ENCODE data around the gene FARP2. TPM values are rescaled to one million over a fixed set of nuclear protein-coding genes. Genes with fewer than 3 reads are reported as not detected.

FARP2 gene
- total and polyA plus RNA-seq, 2 of the 13 experiments (the other 11 are each of a cell fraction or from before 2014, with no cell fraction given), result 28.0 to 45.4 TPM

DNA sequence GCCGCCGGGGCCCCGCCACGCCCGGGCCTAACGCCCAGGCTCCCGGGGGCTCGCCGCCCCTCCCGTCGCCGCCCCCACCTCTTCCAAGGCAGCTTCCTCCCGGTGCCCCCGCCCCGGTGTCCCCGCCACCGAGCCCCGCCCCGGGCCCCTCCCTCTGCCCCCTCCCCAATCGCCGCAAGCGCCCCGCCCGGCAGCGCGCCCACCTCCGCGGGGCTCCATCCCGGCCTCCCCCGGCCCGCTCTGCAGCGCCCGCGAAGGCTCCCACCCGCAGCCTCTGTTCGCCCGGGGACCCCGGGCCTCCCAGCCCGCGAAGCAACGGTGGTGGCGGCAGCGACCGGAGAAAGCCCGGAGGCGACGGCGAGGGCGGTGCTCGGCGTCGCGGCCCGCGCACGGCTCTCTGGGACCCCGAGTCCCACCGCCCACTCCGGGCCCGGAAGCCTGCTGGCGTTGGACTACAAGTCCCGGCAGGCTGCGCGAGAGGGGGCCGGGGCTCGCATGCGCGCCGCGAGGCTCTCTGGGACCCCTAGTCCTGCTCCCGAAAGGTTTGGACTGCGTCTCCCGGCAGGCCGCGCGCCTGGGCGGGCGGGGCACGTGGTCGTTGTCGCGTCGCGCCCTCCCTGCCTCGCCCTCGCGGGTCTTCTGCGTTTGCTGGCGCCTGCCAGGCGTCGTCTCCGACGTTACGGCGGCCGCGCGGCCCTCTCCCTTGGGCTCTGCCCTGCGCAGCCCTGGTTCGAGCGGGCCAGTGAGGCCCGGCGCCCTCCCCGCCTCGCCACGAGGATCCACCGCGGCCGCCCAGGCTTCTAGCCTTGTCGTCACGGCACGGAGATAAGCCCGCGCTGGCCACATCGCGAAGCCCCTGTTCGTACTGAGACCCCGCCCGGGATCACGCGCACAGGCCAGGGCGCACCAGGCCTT is 152.4 kb downstream of the FARP2 start, which contains the start of gene STK25 (continued):
- TF ChIP-seq KIAA2018 (CRISPR knock-in tag; IDR thresholded peaks at IDR 0.05; ENCODE audit: borderline replicate concordance) (0 out of 2 replicates have a peak, but pooled peaks have one; percentile 93), BRCA1 (CRISPR knock-in tag; IDR thresholded peaks at IDR 0.05) (peak; percentile 85; the same call in 1 of the 2 replicates), SCMH1 (CRISPR knock-in tag; IDR thresholded peaks at IDR 0.05; ENCODE audit: borderline replicate concordance) (no peak), ELK4 (CRISPR knock-in tag; IDR thresholded peaks at IDR 0.05; ENCODE audit: borderline replicate concordance) (peak; percentile 94; the same call in 1 of the 2 replicates), KDM6A (CRISPR knock-in tag; IDR thresholded peaks at IDR 0.05; ENCODE audit: low read depth) (peak; percentile 50; the same call in 1 of the 2 replicates), CEBPG (CRISPR knock-in tag; IDR thresholded peaks at IDR 0.05) (peak; percentile 49; the same call in 1 of the 2 replicates), NFIB (CRISPR knock-in tag; IDR thresholded peaks at IDR 0.05; ENCODE audit: borderline replicate concordance) (no peak), ZNF530 (CRISPR knock-in tag; IDR thresholded peaks at IDR 0.05; ENCODE audit: low read depth) (no peak), RBAK (CRISPR knock-in tag; IDR thresholded peaks at IDR 0.05) (no peak), ZNF644 (CRISPR knock-in tag; IDR thresholded peaks at IDR 0.05; ENCODE audit: low read depth) (no peak), SNRNP70 (IDR thresholded peaks at IDR 0.05; ENCODE audit: low read depth, low read length) (no peak), ZNF24 (IDR thresholded peaks at IDR 0.05) (peak; percentile 61; the same call in 1 of the 2 replicates), HDAC2 (CRISPR knock-in tag; IDR thresholded peaks at IDR 0.05) (peak; percentile 92), MBNL3 (CRISPR knock-in tag; conservative IDR thresholded peaks at IDR 0.05) (no peak), ZNF570 (CRISPR knock-in tag; IDR thresholded peaks at IDR 0.05; ENCODE audit: borderline replicate concordance) (peak; percentile 97), CREM (IDR thresholded peaks at IDR 0.05) (peak; percentile 82), CREM (CRISPR knock-in tag; IDR thresholded peaks at IDR 0.05) (no peak), MZF1 (CRISPR knock-in tag; IDR thresholded peaks at IDR 0.05; ENCODE audit: borderline replicate concordance) (no peak), GPN1 (CRISPR knock-in tag; IDR thresholded peaks at IDR 0.05; ENCODE audit: borderline replicate concordance) (0 out of 2 replicates have a peak, but pooled peaks have one; percentile 51)
- TF ChIP-seq, protein P1, sequence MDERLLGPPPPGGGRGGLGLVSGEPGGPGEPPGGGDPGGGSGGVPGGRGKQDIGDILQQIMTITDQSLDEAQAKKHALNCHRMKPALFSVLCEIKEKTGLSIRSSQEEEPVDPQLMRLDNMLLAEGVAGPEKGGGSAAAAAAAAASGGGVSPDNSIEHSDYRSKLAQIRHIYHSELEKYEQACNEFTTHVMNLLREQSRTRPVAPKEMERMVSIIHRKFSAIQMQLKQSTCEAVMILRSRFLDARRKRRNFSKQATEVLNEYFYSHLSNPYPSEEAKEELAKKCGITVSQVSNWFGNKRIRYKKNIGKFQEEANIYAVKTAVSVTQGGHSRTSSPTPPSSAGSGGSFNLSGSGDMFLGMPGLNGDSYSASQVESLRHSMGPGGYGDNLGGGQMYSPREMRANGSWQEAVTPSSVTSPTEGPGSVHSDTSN (CRISPR knock-in tag; IDR thresholded peaks at IDR 0.05), result no peak

Measured in HepG2 (cell line).